ENCODE results near the gene PIGC. TPM values are rescaled to one million over a fixed set of nuclear protein-coding genes. Genes with fewer than 3 reads are reported as not detected.

Gene PIGC
- total RNA-seq, 2 donors from 2014 or later, result 24.0 to 24.3 TPM

DNA sequence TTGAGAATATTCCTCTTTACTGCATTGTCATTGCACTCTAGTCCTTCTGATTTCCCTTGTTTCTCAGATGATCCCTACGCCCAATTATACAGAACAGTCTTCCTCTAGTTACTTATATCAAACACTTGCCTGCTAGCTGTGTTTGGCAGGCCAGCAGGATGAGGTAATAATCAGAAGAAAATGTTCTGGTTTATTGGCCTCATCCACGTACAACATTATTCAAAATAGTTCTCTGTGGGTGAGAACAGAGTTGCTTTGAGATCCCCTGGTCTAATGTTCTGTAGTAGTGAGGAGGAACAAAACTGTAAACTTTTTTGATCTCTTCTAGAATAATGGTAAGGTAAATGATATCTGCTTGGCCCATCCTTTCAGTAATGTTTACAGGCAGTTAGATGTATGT lies 45.7 kb downstream of the PIGC start:
- Histone ChIP-seq H3K4me1 (ENCODE audit: control insufficient read depth, insufficient read depth, low read length) (no peaks in the 10 kb centered on the region), H3K9me3 (ENCODE audit: control insufficient read depth, low read length) (no peaks in the 10 kb centered on the region), H3K27me3 (ENCODE audit: control insufficient read depth, insufficient read depth, low read length, poor library complexity, severe bottlenecking) (no peaks in the 10 kb centered on the region), H3K4me3 (ENCODE audit: low read length) (no peak overlapping the region), H3K9ac (ENCODE audit: extremely low read depth, low read length, poor library complexity, severe bottlenecking) (no peak overlapping the region), H3K27ac (ENCODE audit: low read depth, low read length) (no peak overlapping the region), H3K36me3 (ENCODE audit: control insufficient read depth, insufficient read depth, low read length) (no peaks in the 10 kb centered on the region)
- H3K36me3 Mint-ChIP-seq (ENCODE audit: low read depth), result no peaks in the 10 kb centered on the region
- no peaks in the 10 kb centered on the region for H3K9me3 Mint-ChIP-seq
- WGBS, 2 experiments (ENCODE audit: insufficient coverage in 1 of 2, insufficient read length in 1 of 2), result 93% methylated on average over 2 of the region's 2 CpGs; no CpG with 5 or more reads in 1 of the 2 experiments
- H3K4me3 Mint-ChIP-seq, result no peak overlapping the region
- DNase-seq, result no peak
- TF ChIP-seq, protein P1, sequence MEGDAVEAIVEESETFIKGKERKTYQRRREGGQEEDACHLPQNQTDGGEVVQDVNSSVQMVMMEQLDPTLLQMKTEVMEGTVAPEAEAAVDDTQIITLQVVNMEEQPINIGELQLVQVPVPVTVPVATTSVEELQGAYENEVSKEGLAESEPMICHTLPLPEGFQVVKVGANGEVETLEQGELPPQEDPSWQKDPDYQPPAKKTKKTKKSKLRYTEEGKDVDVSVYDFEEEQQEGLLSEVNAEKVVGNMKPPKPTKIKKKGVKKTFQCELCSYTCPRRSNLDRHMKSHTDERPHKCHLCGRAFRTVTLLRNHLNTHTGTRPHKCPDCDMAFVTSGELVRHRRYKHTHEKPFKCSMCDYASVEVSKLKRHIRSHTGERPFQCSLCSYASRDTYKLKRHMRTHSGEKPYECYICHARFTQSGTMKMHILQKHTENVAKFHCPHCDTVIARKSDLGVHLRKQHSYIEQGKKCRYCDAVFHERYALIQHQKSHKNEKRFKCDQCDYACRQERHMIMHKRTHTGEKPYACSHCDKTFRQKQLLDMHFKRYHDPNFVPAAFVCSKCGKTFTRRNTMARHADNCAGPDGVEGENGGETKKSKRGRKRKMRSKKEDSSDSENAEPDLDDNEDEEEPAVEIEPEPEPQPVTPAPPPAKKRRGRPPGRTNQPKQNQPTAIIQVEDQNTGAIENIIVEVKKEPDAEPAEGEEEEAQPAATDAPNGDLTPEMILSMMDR (conservative IDR thresholded peaks at IDR 0.05), result no peak
- H3K27ac Mint-ChIP-seq, result no peak overlapping the region
- peaks cover 24% of the 10 kb centered on the region for H3K4me1 Mint-ChIP-seq
- no peaks in the 10 kb centered on the region for H3K27me3 Mint-ChIP-seq (ENCODE audit: insufficient read depth)

DNA sequence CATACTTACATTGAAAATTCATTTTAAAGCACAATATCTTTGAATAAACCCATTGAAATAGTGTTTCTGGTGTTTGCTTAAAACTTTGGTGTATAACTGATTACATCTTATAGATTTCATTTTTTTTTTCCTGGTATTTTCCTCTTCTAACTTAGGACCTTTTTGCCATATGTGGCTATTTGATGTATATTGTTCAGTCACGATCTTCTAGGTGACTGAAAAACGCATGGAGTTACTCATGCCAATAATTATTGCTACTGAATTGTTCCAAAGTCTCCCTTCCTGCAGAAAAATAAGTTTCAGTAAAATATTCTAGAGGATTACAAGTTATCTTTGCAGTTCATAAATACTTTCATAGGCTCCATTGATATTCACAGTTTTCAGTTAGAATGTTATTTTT lies 46.2 kb downstream of the PIGC start:
- no peak overlapping the region for H3K27ac Mint-ChIP-seq
- H3K4me1 Mint-ChIP-seq, result peaks cover 27% of the 10 kb centered on the region
- H3K36me3 Mint-ChIP-seq (ENCODE audit: low read depth), result no peaks in the 10 kb centered on the region

DNA sequence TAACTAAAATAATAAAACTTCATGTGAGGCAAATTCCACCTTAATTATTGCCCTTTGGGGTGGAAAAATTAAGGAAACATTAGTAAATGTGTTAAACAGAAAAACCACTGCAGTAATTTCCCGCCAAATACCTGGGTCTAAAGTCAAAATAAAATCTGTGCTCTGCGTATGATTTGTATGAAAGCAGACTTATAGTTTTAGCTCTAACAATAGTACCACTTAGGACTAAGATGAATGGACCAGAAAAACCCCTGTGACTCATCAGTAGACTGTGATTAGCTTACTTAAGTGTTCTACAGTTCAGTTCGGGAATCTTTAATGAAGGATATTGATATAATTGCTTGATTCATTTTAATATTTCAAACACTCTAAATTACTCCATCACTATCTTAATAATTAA lies 46.6 kb downstream of the PIGC start:
- no peaks in the 10 kb centered on the region for H3K36me3 Mint-ChIP-seq (ENCODE audit: low read depth)
- no peak overlapping the region for H3K27ac Mint-ChIP-seq
- no peak for DNase-seq
- no peak overlapping the region for H3K9ac ChIP-seq (ENCODE audit: extremely low read depth, low read length, poor library complexity, severe bottlenecking)
- H3K4me1 Mint-ChIP-seq, result peaks cover 31% of the 10 kb centered on the region
- WGBS, 2 experiments (ENCODE audit: insufficient coverage in 1 of 2, insufficient read length in 1 of 2), result 90 to 92% methylated on average over 2 of the region's 3 CpGs
- H3K27me3 Mint-ChIP-seq (ENCODE audit: insufficient read depth), result no peaks in the 10 kb centered on the region
- no peaks in the 10 kb centered on the region for H3K9me3 Mint-ChIP-seq
- no peak overlapping the region for H3K27ac ChIP-seq (ENCODE audit: low read depth, low read length)
- H3K36me3 ChIP-seq (ENCODE audit: control insufficient read depth, insufficient read depth, low read length), result no peaks in the 10 kb centered on the region
- no peaks in the 10 kb centered on the region for H3K4me1 ChIP-seq (ENCODE audit: control insufficient read depth, insufficient read depth, low read length)
- H3K27me3 ChIP-seq (ENCODE audit: control insufficient read depth, insufficient read depth, low read length, poor library complexity, severe bottlenecking), result no peaks in the 10 kb centered on the region
- no peaks in the 10 kb centered on the region for H3K9me3 ChIP-seq (ENCODE audit: control insufficient read depth, low read length)
- TF ChIP-seq, protein P1 (conservative IDR thresholded peaks at IDR 0.05), result no peak
- no peak overlapping the region for H3K4me3 ChIP-seq (ENCODE audit: low read length)
- no peak overlapping the region for H3K4me3 Mint-ChIP-seq

More for the DNA sequence above, 46.2 kb downstream of the PIGC start:
- Histone ChIP-seq H3K36me3 (ENCODE audit: control insufficient read depth, insufficient read depth, low read length) (no peaks in the 10 kb centered on the region), H3K27me3 (ENCODE audit: control insufficient read depth, insufficient read depth, low read length, poor library complexity, severe bottlenecking) (no peaks in the 10 kb centered on the region), H3K9ac (ENCODE audit: extremely low read depth, low read length, poor library complexity, severe bottlenecking) (no peak overlapping the region), H3K4me1 (ENCODE audit: control insufficient read depth, insufficient read depth, low read length) (no peaks in the 10 kb centered on the region), H3K4me3 (ENCODE audit: low read length) (no peak overlapping the region), H3K9me3 (ENCODE audit: control insufficient read depth, low read length) (no peaks in the 10 kb centered on the region), H3K27ac (ENCODE audit: low read depth, low read length) (no peak overlapping the region)
- H3K4me3 Mint-ChIP-seq, result no peak overlapping the region
- H3K9me3 Mint-ChIP-seq, result no peaks in the 10 kb centered on the region
- no peak for DNase-seq
- TF ChIP-seq, protein P1 (conservative IDR thresholded peaks at IDR 0.05), result no peak
- H3K27me3 Mint-ChIP-seq (ENCODE audit: insufficient read depth), result no peaks in the 10 kb centered on the region
- WGBS, 2 experiments (ENCODE audit: insufficient coverage in 1 of 2, insufficient read length in 1 of 2), result 95% methylated on average over 2 of the region's 2 CpGs; no CpG with 5 or more reads in 1 of the 2 experiments
